ENCODE measurements around the gene SGIP1. TPM values are rescaled to one million over a fixed set of nuclear protein-coding genes. Genes with fewer than 3 reads are reported as not detected.

Gene SGIP1
- total and polyA plus RNA-seq, 2 of the 4 experiments (the other 2 are of a cell fraction): 27.1 to 42.7 TPM

- no peak for TF ChIP-seq NFE2L2 (IDR thresholded peaks at IDR 0.05; ENCODE audit: low read depth, low read length)
Measured at GRCh38 chr1:66731170-66731865, 197.4 kb downstream of the SGIP1 start (continued).

GRCh38 chr1:66732407-66733166, 198.6 kb downstream of the SGIP1 start:
- TF ChIP-seq POLR2A (IDR thresholded peaks at IDR 0.05; ENCODE audit: low read depth, low read length) (no peak), MAFK (IDR thresholded peaks at IDR 0.05; ENCODE audit: low read depth, low read length) (peak; percentile 84)
- WGBS, 2 experiments (ENCODE audit: extremely low coverage in 2 of 2, insufficient read length in 1 of 2): no CpG with 5 or more reads among the region's 1 CpG
- ATAC-seq (ENCODE audit: low read depth) (peak; percentile 19; the same call in 1 of the 2 replicates), DNase-seq (peak; percentile 26)
- Histone ChIP-seq H4K91ac (ENCODE audit: insufficient read depth, low read depth, low read length) (no peak overlapping the region), H3K4me1 (ENCODE audit: control insufficient read depth, insufficient read depth, low read length) (peaks cover 3% of the 10 kb centered on the region), H3K14ac (replicated peaks; ENCODE audit: low read depth, low read length) (no peak overlapping the region; the same call in 1 of the 2 replicates), H3K79me1 (ENCODE audit: low read depth in 1 of 2, low read length in 2 of 2) (peaks cover 0 to 5% of the 10 kb centered on the region in 2 experiments; a peak in 2 of 4 replicates), H3K27ac (ENCODE audit: insufficient read depth, low read length) (no peak overlapping the region), H3K9ac (ENCODE audit: low read depth, low read length) (no peak overlapping the region), H3K27me3 (ENCODE audit: control insufficient read depth, insufficient read depth, low read length) (no peaks in the 10 kb centered on the region), H4K8ac (ENCODE audit: low read depth in 2 of 2, low read length in 2 of 2) (no peak overlapping the region), H3K9me1 (ENCODE audit: insufficient read depth, low read length) (peaks cover 5% of the 10 kb centered on the region; the same call in 1 of the 2 replicates), H2AFZ (replicated peaks; ENCODE audit: low read length, poor library complexity) (no peak overlapping the region), H3K4ac (ENCODE audit: low read depth, low read length) (no peak overlapping the region), H3K23ac (ENCODE audit: low read depth, low read length) (no peak overlapping the region), H2BK20ac (ENCODE audit: low read depth, low read length) (no peak overlapping the region), H2BK15ac (ENCODE audit: low read depth, low read length) (no peak overlapping the region), H2BK5ac (ENCODE audit: low read depth, low read length, poor library complexity, severe bottlenecking) (peak overlapping the region; percentile 10), H3K9me3 (ENCODE audit: control insufficient read depth, insufficient read depth, low read length) (no peaks in the 10 kb centered on the region), H3K4me2 (ENCODE audit: low read depth, low read length) (no peak overlapping the region), H3K36me3 (ENCODE audit: control insufficient read depth, insufficient read depth, low read length) (peaks cover 19% of the 10 kb centered on the region), H4K5ac (ENCODE audit: low read depth, low read length) (no peak overlapping the region), H4K20me1 (ENCODE audit: insufficient read depth, low read length) (peaks cover 3% of the 10 kb centered on the region; the same call in 1 of the 2 replicates), H2AK5ac (ENCODE audit: low read depth, low read length) (no peak overlapping the region), H2BK120ac (ENCODE audit: low read depth, low read length) (no peak overlapping the region), H2AK9ac (replicated peaks; ENCODE audit: low read depth, low read length, poor library complexity) (no peak overlapping the region), H3K56ac (ENCODE audit: extremely low read depth, insufficient read depth, low read length) (no peak overlapping the region), H3K18ac (ENCODE audit: low read depth, low read length) (no peak overlapping the region), H3K4me3 (ENCODE audit: insufficient read depth, low read depth, low read length) (no peak overlapping the region)
- ChIA-PET POLR2A (ENCODE audit: unreplicated experiment) (no interaction called here), CTCF (no interaction called here)
- intact Hi-C loops (cut with micrococcal nuclease): no loop called here
- in situ Hi-C loops (cut with MboI; ENCODE audit: low sequenced_read_pairs): loop anchor here (25.0 kb wide), 1 partner anchor 470 kb away; no protein-coding TSS in a partner anchor
- no TSS peak for BruUV-seq (replicated peaks)
- dilution Hi-C loops (cut with HindIII; ENCODE audit: low sequenced_read_pairs, unreplicated experiment): no loop called here

Measured in IMR-90 (cell line).